ENCODE measurements around the gene CLPSL1.

Gene CLPSL1

DNA sequence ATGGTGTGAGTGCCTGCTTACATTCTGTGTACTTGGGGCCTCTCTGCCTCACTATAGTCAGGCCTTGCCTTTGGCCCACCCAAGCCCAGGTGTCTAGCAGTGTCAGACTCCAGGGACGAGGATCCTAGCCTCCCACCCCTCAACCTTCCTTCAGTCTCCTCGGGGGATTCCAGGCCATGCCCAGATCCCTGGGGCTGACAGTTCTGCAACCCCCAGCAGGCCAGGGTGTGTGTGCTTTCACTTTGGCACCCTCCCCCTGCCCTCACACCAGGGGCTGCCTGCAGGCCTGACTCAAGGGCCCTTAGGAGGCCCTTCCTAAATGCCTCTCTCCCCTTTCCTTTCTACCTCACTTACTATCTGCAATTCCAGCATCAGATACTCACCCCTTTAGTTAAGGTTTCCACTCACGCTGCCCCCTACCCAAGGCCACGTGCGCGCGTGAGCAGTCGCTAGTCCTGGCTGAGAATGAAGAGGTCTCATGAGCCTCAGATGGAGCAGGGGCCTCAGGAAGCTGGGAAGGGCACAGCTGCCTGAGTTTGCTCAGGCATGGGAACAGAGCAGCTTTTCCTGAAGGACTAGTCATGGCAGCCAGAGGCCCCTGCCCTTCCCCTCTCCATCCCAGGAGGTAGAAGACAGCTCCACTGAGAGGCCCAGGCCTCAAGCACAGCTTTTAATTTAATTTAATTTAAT lies 17.2 kb downstream of the CLPSL1 start:
- no peak for DNase-seq

DNA sequence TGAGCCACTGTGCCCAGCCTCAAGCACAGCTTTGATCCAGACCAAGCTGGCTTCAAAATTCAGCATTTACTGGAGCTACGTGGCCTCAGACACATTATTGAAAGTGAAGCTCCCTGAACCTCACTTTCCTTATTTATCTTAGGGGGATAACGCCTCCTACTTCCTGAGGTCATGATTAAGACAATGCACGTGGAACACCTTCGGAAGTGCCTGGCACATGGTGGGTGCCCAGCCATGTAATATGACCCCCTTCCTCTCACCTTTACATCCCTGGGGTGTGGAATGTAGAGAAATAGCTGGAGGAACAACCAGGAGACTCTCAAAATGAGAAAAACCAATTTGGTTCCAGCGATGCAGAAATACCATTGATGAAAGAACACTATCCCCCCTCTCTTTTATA lies 17.9 kb downstream of the CLPSL1 start:
- DNase-seq, result no peak

DNA sequence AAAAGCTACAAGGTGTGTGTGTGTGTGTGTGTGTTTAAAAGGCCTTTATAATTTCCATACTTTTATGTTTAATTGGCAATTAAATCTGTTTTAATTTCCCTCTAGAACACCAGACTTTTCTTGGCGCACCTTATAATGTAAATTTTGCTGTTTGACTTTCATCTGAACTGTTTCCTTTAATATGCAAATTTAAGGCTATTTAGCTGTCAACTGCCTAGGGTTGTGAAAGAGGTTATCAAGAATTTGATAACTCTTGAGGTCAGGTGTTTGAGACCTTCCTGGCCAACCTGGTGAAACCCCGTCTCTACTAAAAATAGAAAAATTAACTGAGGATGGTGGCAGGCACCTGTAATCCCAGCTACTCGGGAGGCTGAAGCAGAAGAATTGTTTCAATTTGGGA lies 20.3 kb downstream of the CLPSL1 start:
- DNase-seq, result no peak

DNA sequence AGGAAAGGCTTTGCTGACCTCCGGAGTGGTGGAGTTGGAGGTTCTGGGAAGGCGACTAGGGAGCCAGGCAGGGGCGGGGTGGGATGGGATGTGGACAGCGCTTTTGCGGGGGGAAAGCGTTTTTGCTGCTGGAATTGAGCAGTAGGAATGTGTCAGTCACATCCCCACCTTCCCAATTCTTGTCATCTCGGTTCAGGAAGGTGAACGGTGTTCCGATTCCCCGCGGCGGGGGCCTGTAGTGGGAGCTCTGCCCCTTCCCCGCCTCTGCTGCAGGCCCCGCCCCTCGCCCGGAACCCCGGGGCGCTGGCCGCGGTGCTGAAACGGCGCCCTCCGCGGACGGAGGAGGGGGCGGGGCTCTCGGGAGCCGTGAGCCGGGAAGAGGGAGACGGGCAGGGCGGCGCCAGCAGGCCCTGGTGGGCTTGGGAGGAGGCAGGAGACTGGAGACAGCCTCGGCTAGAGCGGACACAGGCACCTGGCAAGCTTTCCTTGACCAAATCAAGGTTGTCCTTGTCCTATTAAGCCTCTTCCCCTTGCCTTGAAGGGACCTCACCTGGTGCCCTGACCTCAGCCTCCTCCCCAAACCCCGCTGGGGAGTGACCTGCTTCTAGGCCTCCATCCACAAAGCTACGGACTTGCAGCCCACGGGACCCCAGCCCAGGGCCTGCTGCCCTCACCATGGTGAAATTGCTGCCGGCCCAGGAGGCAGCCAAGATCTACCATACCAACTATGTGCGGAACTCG lies 24.3 kb downstream of the CLPSL1 start, which contains the start of gene LHFPL5:
Gene LHFPL5 (plus strand): TSS at position 357 of the 741 bp plus-strand sequence. CDS start 319 bp downstream, at position 676.
- DNase-seq, result peak; percentile 14 to 24

DNA sequence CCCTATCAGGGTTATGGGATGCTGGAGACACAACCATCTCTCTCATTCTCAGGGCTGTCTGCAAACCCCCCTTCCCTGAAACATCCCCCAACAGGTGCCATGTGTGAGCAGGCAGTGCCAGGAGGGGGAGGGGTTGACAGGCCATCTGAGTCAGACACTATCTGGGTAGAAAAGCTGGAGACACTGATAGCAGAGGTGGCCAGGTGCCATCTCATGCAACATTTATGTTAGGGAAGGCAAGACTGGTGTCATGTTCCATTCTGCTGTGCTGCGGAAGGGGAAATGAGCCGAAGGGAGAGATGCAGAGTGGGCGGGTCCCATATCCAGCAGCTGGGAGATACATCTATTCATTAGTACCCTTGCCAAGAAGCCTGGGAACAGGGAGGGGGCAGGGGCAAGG lies 27.9 kb downstream of the CLPSL1 start:
- DNase-seq, result no peak

DNA sequence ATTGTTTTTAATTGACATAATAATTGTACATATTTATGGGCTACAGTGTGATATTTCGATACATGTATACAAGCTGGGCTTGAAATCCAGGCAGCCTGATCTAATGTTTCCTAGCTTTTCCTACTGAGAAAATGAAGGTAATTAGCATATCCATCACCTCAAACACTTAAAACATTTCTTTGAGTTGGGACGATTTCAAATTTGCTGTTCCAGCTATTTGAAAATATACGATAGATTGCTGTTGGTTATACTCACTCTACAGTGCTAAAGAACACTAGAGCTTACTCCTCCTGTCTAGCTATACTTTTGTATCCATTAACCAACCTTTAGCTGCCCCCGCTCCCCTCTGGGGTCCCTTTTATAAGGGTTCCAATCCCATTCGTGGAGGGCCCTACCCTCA lies 29.0 kb downstream of the CLPSL1 start:
- no peak for DNase-seq

DNA sequence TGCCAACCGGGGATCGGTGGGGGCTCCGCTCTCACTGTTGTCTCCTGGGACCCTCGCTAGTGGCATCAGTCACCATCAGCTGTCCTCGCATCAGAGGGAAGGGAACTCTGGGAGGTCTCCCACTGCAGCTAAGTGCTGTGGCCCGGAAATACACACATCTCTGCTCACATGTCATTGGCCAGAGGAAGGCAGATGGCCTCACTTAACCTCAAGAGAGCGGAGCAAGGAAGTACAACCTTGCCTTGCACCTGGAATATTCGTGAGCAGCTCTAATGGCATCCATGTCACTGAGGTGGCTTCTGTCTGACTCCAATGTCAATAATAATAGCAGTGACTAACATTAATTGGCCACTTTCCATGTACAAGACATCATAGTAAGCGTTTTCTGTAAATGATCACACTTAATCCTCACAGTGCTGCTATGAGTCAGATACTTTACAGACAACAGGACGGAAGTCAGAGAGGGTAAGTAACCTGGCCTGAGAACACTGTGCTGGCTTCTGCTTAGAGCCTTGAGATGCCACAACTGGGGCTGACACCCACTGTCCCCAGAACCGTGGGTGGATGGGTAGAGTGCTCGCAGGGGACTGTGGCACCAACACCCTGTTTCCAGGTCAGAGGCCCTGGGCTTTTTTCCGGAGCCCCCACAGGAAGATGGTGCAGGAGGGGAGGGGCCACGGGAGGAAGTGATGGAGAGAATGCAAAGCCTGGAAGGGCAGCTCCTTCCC lies 30.3 kb downstream of the CLPSL1 start:
- DNase-seq, result no peak

DNA sequence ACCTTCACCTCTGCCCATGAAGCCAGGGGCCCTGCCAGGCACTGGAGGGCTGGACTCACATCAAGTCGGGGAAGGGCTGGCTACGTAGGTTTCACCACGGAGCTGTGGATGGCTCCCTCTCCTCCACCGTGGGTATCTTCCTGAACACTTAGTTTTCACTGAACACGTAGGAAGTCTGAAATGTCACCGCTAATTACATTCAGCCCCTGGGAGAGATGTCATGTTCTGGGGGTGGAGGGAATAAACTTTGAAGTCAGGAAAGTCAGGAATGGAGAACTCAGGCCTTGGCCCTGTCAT lies 30.8 kb downstream of the CLPSL1 start:
- DNase-seq, result no peak

DNA sequence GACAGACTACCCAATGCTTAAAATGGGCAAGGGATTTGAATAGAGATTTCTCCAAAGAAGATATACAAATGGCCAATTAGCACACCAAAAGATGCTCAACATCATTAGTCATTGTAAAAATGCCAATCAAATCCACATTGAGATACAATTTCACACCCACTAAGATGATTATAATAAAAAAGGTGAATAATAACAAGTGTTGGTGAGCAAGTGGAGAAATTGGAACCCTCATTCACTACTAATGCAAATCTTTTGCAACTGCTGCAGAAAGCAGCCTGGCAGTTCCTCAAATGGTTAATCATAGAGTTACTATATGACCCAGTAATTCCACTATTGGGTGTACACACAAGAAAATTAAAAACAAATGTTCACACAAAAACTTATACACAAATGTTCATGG lies 36.7 kb downstream of the CLPSL1 start:
- DNase-seq, result no peak

DNA sequence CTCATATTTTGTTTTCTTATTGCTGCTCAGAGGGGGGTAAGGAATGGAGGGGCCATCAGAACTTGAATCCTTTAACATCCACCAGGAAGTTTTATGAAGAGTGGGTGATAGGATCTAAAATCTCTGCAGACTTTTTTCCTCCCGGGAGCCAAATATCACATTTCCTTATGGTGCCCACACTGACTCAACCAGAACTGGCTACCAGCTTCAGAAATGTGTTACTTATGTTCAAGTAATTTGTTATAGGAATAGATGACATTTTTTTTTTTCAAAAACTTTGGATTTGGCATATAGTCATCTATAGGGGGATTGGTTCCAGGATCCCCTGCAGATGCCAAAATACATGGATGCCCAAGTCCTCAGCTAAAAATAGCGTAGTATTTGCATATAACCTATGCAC lies 42.8 kb downstream of the CLPSL1 start:
- DNase-seq, result no peak

DNA sequence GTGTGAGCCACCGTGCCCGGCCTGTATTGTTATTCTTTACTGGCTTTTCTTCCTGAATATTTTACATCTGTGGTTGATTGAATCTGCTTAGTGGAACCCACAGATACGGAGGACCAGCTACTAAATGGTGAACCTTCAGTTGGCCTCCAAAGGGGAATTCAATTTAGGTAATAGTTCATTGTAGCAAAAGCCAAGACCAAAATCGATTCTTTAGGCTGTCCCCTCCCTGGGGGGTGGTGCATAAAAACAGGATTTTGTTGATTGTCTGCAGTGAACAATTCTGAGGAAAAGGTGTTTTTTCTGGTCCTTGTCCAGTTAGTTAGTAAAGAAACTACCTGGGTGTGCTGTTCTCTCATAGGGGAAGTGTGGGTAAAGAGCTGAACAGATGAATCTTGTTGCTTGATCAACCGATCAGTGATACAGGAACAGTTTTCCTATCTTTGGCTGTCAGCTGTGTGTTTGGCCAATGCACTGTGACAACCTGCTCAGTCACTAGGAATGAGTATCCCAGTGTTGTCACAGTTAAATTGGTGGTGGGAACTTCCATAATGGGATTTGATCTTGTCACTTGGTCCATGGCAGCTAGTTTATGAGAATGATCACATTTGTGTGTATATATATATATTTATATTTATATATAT lies 43.9 kb downstream of the CLPSL1 start:
- no peak for DNase-seq

DNA sequence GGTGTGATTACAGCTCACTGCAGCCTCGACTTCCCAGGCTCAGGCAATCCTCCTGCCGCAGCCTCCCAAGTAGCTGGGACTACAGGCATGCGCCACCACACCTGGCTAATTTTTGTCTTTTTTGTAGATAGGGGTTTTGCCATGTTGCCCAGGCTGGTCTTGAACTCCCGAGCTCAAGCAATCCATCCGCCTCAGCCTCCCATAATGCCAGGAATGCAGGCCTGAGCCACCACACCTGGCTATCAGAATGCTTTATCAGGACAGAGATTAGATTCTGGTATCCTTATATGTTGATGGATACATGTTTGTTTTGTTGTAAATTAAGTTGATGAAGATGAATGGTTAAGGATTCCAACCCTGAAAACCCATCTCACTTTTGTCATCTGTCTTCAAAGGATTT lies 48.5 kb downstream of the CLPSL1 start:
- no peak for DNase-seq

DNA sequence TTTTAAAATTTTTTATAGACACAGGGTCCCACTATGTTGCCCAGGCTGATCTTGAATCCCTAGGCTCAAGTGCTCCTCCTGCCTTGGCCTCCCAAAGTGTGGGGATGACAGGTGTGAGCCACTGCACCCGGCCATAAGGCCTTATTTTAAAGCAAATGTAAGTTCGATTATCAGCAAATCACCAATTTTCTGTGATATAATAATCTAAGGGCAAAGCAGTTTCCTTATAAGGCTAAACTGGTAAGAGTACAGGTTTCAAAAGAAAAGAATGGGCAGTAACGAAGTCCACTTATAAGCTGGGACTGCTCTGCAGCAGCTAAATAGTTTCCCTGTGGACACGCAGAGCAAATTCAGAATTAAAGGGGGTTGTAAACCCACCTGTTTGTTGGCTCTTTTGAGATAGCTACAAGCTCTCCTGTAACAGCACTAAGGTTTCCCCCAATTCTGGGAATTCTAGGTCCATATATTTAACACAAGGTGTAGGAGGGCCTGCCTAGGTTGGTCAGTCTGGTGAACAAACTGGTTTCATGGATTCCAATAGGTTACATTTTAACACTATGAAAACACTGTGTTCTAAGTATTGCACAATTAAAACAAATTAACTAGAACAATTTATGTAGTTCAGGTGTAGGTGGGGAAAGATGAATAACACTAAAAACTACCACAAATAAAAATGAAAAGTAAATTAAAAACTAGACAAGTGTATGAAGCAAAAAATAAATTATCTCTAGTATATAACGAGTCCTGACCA lies 50.6 kb downstream of the CLPSL1 start:
- no peak for DNase-seq

DNA sequence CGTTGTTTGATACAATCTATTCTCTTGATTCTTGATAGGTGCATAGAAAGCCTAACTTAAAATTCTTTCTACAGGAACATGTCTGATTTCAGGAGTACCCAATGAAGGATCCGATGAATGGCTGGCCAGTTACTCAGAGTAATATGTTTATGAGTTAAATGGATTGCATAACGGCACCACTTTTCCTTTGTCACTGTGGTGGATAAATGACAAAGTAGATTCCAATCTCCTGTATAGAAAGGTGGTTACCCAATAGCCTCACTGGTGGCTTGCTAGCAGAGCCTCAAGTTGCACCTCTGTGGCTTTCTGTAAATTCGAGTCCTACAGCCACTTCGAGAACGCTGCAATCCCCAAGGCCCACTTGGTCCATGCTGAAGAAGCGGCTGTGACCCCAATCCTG lies 52.7 kb downstream of the CLPSL1 start:
- peak; percentile 22 to 43 for DNase-seq
